K562 (cell line): Measurements from ENCODE around the gene CCNYL1. TPM values are rescaled to one million over a fixed set of nuclear protein-coding genes. Genes with fewer than 3 reads are reported as not detected.

ENCODE experiments used
- CTCFL ChIP-seq: IDR thresholded peaks from 2 replicates; pipeline ENCODE4 v1.6.1; 2011; ENCODE audit warnings: borderline replicate concordance, low read depth, mild to moderate bottlenecking, moderate library complexity, low read length; ENCODE audit not compliant: insufficient read depth, poor library complexity, severe bottlenecking
- MEF2A ChIP-seq: IDR thresholded peaks from 2 replicates; pipeline ENCODE4 v1.6.1; 2011; ENCODE audit warnings: low read depth, mild to moderate bottlenecking, low read length, moderate library complexity; ENCODE audit not compliant: control insufficient read depth
- SFPQ ChIP-seq: fragments of 200-400 bp; formaldehyde crosslinking; IDR thresholded peaks from 2 replicates; pipeline ENCODE4 v1.6.1; 2017; ENCODE audit warnings: mild to moderate bottlenecking, low read depth, low read length, moderate library complexity
- ZNF717 ChIP-seq: fragments of 250-450 bp; sonication (Bioruptor Pico); IDR thresholded peaks from 2 replicates; pipeline ENCODE4 v1.5.0; 2021
- polyA plus RNA-seq, 8 experiments: library from polyadenylated mRNA; depleted of rRNA in 4 of 8; stranded (reverse) in 5 of 8; unstranded in 3 of 8; fragments of >200 nt; fragmentation: Nextera tagmentation in 2 of 8; fragmentation: Illumina TruSeq in 1 of 8; extraction: Ambion mirVana in 2 of 8; extraction: Trizol in 1 of 8; gene quantifications; 2 replicates each; pipeline versions ENCODE4 v1.2.1 to v1.2.3, GENCODE V29; 2011 to 2014; ENCODE audit warnings: inconsistent platforms in 1 of 8, missing spikeins in 1 of 8
- small RNA-seq: library from RNA; depleted of rRNA; stranded (forward); fragments of <200 nt; gene quantifications from one replicate; pipeline ENCODE3, GENCODE V24; 2014
- total RNA-seq, 7 experiments: library from RNA; depleted of rRNA in 6 of 7; stranded (reverse); fragments of >200 nt in 6 of 7; fragmentation: Illumina TruSeq in 2 of 7; extraction: Trizol in 2 of 7; gene quantifications; 2 replicates each; pipeline versions ENCODE4 v1.2.1 to v1.2.3, GENCODE V29; 2011 to 2021; ENCODE audit warnings: low replicate concordance in 1 of 7

CCNYL1 gene
- total and polyA plus RNA-seq, 9 of the 15 experiments (the other 6 are each of a cell fraction or from before 2014, with no cell fraction given): 1.9 to 7.5 (median 4.7) TPM

- TF ChIP-seq CTCFL (no peak), MEF2A (no peak), SFPQ (no peak), ZNF717 (CRISPR knock-in tag) (no peak)
Observed at GRCh38 chr2:207802650-207803049, 91.2 kb downstream of the CCNYL1 start (continued).

Small RNA genes within 50 kb of the gene (small RNA-seq; reads per million reads assigned to genes)
- gene RF00019 (not detected), gene RNU6-664P (not detected)

Other genes starting within 250 kb of the CCNYL1 start
- gene CREB1, start 181.7 kb upstream of the CCNYL1 start, total RNA-seq (2014; rRNA removed): 10.3 and 17.8 TPM in 2 replicates
- gene CREB1, start 181.7 kb upstream of the CCNYL1 start, total RNA-seq (2014; rRNA removed; fragmentation: Illumina TruSeq; extraction: Trizol): 29.4 and 32.3 TPM in 2 replicates
- gene CREB1, start 181.7 kb upstream of the CCNYL1 start, total RNA-seq (2015; rRNA removed; fragmentation: Illumina TruSeq; extraction: Trizol): 19.5 and 20.0 TPM in 2 replicates
- 30.8 and 34.6 TPM in 2 replicates for gene CREB1, start 181.7 kb upstream of the CCNYL1 start, total RNA-seq (2021)
- 50.5 and 51.3 TPM in 2 replicates for gene CREB1, start 181.7 kb upstream of the CCNYL1 start, polyA plus RNA-seq (2011; rRNA removed)
- gene CREB1, start 181.7 kb upstream of the CCNYL1 start, polyA plus RNA-seq (2014; fragmentation: Illumina TruSeq; extraction: Trizol): 24.7 and 31.8 TPM in 2 replicates
- 10 to 100 TPM in 1 of 2 experiments, 1 to 10 TPM in 1; 8.9 to 14.7 TPM for gene CREB1, start 181.7 kb upstream of the CCNYL1 start, polyA plus RNA-seq (2014; fragmentation: Nextera tagmentation; extraction: Ambion mirVana)
- 15.5 and 23.9 TPM in 2 replicates for gene CREB1, start 181.7 kb upstream of the CCNYL1 start, polyA plus RNA-seq (2014; rRNA removed)
- gene METTL21A, start 86.2 kb upstream of the CCNYL1 start, total RNA-seq (2014; rRNA removed): 40.4 and 44.3 TPM in 2 replicates
- 37.4 and 43.3 TPM in 2 replicates for gene METTL21A, start 86.2 kb upstream of the CCNYL1 start, total RNA-seq (2014; rRNA removed; fragmentation: Illumina TruSeq; extraction: Trizol)
- 38.9 and 44.7 TPM in 2 replicates for gene METTL21A, start 86.2 kb upstream of the CCNYL1 start, total RNA-seq (2015; rRNA removed; fragmentation: Illumina TruSeq; extraction: Trizol)
- 24.9 and 28.3 TPM in 2 replicates for gene METTL21A, start 86.2 kb upstream of the CCNYL1 start, total RNA-seq (2021)
- 28.6 and 39.0 TPM in 2 replicates for gene METTL21A, start 86.2 kb upstream of the CCNYL1 start, polyA plus RNA-seq (2011; rRNA removed)
- 30.7 and 34.7 TPM in 2 replicates for gene METTL21A, start 86.2 kb upstream of the CCNYL1 start, polyA plus RNA-seq (2014; fragmentation: Illumina TruSeq; extraction: Trizol)
- 1 to 10 TPM; 9.1 to 9.9 TPM for gene METTL21A, start 86.2 kb upstream of the CCNYL1 start, polyA plus RNA-seq (2014; fragmentation: Nextera tagmentation; extraction: Ambion mirVana)
- 46.5 and 55.6 TPM in 2 replicates for gene METTL21A, start 86.2 kb upstream of the CCNYL1 start, polyA plus RNA-seq (2014; rRNA removed)
- 8.8 and 9.7 TPM in 2 replicates for gene FZD5, start 58.3 kb downstream of the CCNYL1 start, total RNA-seq (2014; rRNA removed)
- 7.2 and 7.7 TPM in 2 replicates for gene FZD5, start 58.3 kb downstream of the CCNYL1 start, total RNA-seq (2014; rRNA removed; fragmentation: Illumina TruSeq; extraction: Trizol)
- gene FZD5, start 58.3 kb downstream of the CCNYL1 start, total RNA-seq (2015; rRNA removed; fragmentation: Illumina TruSeq; extraction: Trizol): 5.6 and 5.9 TPM in 2 replicates
- 14.6 and 15.8 TPM in 2 replicates for gene FZD5, start 58.3 kb downstream of the CCNYL1 start, total RNA-seq (2021)
- gene FZD5, start 58.3 kb downstream of the CCNYL1 start, polyA plus RNA-seq (2011; rRNA removed): 4.1 and 4.3 TPM in 2 replicates
- gene FZD5, start 58.3 kb downstream of the CCNYL1 start, polyA plus RNA-seq (2014; fragmentation: Illumina TruSeq; extraction: Trizol): 5.1 and 5.3 TPM in 2 replicates
- gene FZD5, start 58.3 kb downstream of the CCNYL1 start, polyA plus RNA-seq (2014; fragmentation: Nextera tagmentation; extraction: Ambion mirVana): 1 to 10 TPM; 3.7 to 7.7 TPM
- 4.5 and 5.3 TPM in 2 replicates for gene FZD5, start 58.3 kb downstream of the CCNYL1 start, polyA plus RNA-seq (2014; rRNA removed)